ENCODE measurements around the gene KRTAP12-3.

GRCh38 chr21:44615911-44616590, 41.7 kb upstream of the KRTAP12-3 start:
- TF ChIP-seq YY1 (IDR thresholded peaks at IDR 0.05; ENCODE audit: insufficient read depth, insufficient read length) = no peak
- TF ChIP-seq ZNF274 (IDR thresholded peaks at IDR 0.05; ENCODE audit: low read depth, low read length) = no peak
- TF ChIP-seq SUZ12 (IDR thresholded peaks at IDR 0.05; ENCODE audit: extremely low read depth, insufficient read depth, insufficient read length) = no peak

All from NT2/D1 (cell line).